HG03139 (cell line): ENCODE measurements around the gene NKIRAS1.
"Not testable (repeated sequence)": the region's sequence is repeated elsewhere in the genome, so short reads cannot be mapped to it uniquely, and the experiment has no call there.

Source experiments
- ATAC-seq: cut with Tn5 transposase; IDR thresholded peaks from one replicate; pipeline ENCODE4 v1.9.1; 2021; ENCODE audit not compliant: unreplicated experiment

NKIRAS1 gene

DNA sequence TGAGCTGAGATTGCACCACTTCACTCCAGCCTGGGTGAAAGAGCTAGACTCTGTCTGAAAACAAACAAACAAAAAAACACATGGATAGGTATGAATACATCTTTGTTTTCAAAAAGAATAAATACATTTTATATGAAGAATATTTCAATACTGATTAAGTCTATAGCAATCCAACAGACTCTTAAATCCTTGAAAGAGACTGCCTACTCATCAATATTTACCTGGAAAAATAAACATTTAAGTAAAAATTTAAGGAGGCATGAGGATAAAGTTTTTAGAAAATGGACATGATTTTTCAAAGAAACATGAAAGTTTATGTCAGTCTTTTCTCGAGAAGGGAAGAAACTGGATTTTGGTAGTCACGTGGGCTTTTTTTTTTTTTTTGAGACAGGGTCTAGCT lies 5.4 kb downstream of the NKIRAS1 start:
- ATAC-seq, result no peak

DNA sequence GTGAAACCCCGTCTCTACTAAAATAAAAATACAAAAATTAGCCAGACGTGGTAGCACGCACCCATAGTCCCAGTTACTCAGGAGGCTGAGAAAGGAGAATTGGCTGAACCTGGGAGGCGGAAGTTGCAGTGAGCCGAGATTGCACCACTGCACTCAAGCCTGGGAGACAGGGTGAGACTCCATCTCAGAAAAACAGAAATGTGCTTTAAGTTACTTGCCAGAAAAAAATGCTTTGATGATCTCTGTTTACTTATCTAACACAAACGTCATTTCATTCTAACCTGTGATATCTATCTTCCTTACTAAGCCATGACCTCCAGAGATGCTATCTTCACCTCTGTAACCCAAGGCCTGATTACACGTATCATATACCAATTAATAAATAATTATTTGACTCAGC lies 7.4 kb downstream of the NKIRAS1 start:
- no peak for ATAC-seq

DNA sequence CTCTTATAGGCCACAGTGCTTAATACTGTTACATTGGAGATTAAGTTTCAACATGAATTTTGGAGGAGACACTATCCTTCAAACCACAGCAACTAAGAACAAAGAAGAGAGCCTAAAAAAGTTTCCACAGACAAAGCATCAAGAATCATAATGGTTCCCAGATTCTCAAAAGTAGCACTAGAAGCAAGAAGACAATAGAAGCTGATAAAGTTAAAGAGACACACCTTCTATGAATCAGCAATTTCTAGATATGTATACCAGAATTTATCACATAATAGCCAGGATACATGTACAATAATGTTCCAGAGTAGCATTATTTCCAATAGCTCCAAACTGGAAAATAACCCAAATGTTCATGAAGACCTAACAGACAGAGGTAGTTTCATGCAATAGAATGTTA lies 12.2 kb downstream of the NKIRAS1 start:
- ATAC-seq, result no peak

DNA sequence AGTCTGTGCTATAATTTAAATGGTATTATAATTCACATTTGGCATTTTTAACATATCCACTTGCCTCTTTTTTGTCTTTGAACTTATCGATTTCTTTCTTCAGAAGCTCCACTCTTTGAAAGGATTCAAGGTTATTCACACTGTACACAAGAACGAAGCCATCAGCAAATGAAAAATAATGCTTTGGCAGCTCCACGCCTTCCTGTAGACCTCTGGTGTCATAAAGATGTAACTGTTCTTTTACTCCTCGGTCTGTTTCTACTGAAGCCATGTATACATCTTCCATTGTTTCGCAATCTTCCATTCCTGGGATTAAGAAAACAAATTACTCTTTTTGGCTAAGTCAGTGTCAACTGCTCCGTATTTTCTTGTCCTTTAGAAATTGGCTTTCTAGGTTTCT lies 16.0 kb downstream of the NKIRAS1 start:
- no peak for ATAC-seq

DNA sequence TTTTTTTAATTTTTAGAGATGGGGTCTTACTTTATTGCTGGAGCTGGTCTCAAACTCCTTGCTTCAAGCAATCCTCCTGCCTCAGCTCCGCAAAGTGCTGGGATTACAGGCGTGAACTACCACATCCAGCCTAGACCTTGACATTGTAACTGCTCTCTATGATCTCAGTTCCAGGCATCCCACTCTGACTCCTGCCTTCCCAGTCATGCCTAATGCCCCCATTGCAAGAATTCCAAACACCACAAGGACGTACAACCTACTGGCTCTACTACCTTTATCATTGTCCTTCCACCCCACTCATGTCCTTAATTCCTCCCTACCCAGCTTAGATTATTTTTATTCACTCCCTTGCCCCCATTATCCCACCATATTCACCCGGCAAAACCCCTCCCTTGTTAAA lies 21.6 kb downstream of the NKIRAS1 start:
- ATAC-seq, result no peak

DNA sequence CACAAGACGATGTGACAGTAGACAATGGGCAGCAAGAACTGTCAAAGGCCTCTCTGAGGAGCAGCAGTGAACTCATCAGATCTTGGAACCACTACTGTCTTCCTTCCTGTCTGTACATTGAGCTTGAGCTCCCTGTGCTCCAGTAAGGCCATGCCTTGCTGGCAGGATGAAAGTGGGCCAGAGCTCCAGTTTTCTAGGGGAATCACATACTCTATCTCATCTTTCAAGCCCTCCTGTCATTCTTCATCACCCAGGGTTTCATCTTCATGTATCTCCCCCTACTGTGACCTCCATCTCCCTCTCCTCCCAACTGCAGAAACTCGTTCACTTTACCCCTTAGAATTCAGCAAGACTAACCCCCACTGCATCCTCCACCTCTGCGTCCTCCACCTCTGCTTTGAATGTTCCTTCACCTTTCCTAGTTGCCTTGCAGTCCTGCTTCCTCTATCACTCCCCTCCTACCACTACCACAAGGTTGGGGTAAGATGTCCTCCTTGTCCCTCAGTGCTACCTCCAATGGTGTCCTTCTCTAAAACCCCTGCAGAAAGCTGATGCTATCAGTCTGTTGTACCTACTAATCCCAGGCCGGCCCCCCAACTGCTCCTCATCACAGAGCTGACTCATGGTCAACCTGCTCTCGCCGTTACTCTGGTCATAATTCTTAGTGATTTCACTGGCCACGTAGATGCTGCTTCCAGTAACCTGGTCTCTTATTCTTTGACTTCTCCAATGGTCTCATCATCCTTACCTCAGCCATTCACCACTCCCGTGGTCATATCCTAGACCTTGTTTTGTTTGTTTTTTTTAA lies 22.3 kb downstream of the NKIRAS1 start:
- ATAC-seq, result no peak

DNA sequence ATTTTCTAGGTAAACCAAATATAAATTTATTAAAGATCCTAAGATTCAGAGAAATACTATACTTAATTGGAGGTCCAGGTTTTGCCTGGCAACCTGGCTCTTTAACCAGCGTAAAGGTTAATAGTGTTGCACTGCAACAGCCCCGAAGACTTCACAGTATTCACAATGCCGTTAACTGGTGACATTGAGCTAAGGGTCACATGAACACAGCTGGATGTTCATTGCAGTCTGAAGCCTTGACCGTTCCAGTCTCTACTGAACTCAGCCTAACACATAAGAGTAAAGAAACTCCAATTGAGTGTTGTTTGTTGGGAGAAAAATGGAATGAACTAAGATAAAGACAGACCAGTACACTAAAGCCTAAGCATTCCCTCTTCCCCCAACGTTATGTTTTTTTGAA lies 26.8 kb downstream of the NKIRAS1 start:
- ATAC-seq, result no peak

DNA sequence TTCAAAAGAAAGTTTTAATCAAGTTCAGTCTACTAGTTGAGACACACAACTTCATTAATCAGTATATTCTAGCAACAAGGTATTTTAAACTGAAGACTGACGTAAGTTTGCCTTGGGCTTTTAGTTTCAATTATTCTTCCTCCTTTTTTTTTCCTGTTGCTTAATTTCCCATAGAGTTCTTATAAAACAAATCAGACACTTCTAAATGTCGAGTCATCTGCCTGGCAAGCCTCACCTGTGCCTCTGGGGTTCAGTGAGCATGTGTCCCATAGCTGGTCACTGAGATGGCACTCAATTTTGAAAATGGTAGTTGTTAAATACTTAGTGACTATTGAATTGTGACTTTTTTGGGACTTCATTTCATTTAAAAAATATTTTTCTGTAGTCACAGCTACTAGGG lies 27.4 kb downstream of the NKIRAS1 start:
- ATAC-seq, result no peak

DNA sequence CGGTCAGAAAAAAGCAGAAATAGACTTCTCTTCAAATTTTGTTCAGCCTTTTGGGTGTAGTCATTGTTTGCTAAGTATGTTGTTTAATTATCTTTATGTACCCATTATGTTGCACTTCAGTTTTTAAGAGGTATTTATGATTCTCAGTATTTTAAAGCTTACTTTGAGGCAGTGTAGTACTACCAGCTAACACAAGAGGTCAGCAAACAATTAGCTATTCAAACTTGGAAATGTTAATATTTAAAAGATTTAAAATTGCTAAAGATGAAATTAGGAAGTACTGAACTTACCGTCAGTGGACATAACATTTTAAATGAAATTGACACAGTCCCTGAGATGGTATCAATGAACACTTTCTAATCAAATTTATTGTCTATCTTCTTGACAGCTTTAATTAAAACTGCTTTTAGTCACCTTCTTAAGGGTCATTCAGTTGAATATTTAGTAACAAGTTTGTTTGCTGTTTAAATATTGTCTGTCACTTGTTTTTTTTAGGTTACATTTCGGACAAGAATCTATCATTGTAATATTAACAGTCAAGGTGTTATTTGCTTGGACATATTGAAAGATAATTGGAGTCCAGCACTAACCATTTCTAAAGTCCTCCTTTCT lies 28.1 kb downstream of the NKIRAS1 start:
- ATAC-seq, result no peak

DNA sequence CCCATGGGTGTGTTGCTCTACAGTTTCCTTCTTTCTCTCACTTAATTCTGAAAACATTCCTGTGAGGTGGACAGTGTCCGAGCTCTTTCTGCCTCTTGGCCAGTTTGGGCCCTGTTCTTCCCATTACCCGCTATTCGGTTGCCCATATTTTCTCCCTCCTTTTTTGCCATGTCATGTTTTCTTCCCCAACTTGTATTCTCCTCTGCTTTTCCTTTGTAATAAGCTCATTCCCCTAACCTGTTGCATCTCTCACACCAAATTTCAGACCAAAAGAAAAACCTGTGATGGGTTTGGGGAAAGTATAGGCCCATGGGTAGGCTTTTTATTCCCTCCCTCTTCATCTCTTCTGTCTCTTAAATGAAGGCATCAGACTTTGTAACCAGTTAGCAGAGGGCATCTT lies 30.5 kb downstream of the NKIRAS1 start:
- no peak for ATAC-seq

DNA sequence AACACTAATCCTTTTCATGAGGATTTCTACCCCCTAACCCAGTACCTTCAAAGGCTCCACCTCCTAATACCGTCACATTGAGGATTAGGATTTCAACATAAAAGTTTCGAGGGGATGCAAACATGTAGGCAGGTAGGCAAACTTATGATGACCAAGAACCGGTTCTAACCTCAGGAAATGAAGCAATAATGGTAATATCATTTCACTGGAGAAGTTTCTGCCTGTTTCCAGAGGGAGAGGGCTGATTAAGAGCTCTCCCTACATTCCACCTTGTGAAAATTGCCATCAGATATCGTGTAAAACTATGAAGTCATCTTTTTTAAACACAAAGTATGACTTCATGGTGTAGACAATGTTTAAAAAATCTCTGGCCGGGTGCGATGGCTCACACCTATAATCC lies 31.6 kb downstream of the NKIRAS1 start:
- ATAC-seq, result no peak

DNA sequence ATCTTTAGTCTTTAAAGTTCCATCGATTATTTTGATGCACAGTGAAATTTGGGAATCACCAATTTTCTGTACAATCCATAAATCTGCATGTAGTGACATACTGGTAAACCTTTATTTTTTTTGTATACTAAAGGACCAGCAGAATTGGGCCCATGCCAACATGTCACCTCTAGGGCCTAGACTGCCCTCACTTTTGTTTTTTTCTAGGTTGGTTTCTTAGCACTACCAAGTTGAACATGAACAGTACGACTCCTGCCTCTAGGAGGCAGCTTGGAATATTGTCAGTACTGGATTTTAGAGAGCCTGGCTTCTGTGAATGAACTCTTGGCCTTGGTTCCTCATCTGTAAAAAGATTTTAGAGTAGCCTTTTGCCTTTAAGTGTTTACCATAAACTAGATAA lies 32.3 kb downstream of the NKIRAS1 start:
- ATAC-seq, result no peak

DNA sequence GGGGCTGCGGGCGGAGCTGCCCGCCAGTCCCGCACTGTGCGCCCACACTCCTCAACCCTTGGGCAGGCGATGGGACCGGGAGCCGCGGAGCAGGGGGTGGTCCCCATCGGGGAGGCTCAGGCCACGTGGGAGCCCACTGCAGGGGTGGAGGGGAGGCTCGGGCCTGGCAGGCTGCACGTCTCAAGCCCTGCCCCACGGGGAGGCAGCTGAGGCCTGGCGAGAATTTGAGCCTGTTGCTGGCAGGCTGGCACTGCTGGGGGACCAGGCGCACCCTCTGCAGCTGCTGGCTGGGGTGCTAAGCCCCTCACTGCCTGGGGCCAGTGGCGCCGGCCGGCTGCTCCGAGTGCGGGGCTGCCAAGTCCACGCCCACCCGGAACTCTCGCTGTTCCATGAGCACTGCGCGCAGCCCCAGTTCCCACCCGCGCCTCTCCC lies 34.3 kb downstream of the NKIRAS1 start:
- no peak for ATAC-seq

DNA sequence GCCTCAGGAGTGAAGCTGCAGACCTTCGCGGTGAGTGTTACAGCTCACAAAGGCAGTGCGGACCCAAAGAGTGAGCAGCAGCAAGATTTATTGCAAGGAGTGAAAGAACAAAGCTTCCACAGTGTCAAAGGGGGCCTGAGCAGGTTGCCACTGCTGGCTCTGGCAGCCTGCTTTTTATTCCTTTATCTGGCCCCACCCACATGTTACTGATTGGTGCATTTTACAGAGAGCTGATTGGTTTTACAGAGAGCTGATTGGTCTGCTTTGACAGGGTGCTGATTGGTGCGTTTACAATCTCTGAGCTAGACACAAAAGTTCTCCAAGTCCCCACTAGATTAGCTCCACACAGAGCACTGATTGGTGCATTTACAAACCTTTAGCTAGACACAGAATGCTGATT lies 34.8 kb downstream of the NKIRAS1 start:
- not testable (repeated sequence) for ATAC-seq

DNA sequence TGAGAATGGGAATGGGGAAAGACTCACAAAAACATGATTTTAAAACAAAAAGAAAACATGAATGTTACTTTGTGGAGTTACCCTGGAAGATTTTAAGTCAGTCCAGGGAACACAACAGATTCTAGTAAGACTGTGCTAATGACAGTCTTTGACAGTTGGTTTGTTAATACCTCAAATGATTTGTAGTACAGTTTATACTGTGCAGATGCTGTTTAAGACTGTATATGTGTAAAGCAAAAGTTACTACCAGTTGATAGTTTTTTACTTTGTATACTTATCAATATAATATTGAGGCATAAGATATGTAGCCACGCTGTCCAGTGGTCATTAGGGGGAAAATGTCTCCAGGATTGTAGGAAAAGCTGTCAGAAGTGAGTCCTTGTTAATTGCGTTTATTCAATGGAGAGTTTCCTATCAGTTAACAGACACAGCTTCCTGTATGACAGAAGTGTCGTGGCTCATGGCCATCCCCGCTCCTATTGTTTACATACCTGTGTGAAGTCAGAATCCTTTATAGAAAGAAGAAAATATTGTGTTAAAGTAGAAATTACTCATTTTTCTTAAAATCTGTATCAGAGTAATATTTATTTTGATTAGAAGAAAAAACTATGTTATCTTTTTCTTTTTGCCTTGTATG lies 36.0 kb downstream of the NKIRAS1 start:
- ATAC-seq, result no peak

DNA sequence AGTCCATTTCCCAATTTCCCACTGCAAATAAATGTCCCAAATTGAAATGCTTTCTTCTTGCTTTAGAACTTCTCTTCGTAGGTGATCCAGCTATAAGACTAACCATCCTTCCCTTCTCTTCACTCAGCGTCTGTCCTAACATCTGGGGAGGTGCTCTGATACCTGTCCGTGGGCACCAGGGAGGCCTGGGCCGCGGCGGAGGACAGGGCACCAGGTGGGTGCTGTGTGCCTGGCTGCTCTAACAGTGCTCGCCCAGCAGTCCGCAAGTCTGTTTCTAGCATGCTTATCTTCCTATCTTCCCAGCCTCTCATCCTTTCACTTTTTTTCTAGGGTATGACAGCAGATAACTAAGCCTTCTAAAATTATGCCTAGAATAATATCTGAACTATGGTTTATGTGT lies 37.3 kb downstream of the NKIRAS1 start:
- ATAC-seq, result no peak

DNA sequence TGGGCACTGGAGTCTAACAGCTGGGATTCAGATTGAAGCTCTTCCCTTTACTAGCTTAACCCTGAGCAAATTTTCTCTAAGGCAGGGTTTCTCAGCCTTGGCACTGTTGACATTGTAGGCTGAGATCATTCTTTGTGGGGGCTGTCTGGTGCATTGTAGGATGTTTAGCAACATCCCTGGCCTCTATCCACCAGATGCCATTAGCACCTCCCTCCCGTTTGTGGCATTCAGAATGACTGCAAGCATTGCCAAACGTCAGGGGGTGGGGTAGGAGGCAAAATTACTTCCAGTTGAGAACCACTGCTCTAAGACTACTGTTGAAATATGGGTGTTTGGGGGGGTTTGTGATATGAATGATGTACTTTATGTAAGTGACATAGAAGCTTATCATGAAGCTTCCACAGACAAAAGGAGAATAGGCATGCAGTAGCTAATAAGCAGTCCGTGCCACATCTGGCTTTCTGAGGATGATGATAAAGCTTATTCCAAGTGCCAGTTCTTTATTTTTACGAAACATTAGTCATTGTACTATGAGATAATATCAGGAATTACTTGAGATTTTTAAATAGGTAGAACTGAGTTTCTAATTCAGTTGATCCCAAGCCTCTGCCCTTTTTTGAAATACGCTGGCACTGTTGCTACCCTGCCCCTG lies 39.3 kb downstream of the NKIRAS1 start:
- ATAC-seq, result no peak

DNA sequence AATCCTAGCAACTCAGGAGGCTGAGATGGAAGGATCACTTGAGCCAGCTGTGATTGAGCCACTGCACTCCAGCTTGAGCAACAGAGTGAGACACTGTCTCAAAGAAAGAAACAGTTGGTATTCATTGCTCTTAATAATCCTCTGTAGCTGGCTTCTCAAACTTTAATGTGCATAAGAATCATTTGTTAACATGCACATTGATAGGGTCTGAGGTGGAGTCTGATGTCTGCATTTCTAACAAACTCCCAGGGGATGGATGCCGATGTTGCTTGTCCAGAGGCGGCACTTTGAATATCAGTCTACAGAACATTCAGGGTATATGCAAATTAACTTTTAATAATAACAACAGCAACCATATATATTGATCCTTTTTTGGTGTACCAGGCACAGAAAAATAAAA lies 39.9 kb downstream of the NKIRAS1 start:
- no peak for ATAC-seq

DNA sequence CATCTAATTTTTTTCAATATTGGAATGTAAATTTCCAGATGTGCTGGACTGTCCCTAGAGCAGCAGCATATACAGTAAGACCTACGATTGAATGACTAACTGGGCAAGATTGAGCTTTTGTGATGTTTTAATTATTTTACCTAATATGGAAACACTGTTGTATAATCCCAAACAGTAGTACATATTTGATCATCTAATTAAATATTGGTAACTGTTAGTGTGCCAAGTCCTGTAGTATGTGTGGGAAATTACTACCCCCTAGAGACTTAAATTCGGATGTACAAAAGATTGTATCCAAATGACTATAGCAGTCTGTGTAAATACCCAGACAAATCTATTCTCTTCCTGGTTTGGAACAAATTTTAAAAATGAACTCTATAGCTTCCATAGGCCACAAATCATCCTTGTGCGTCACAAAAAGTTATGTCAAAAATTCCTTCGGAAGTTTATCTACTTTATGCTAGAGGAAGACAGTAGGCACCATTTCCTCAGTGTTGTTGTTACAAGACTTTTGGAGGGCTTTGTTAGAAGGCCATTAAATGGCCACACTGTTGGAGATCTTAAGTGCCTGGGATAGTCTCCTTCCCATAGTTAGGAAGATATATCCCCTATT lies 41.6 kb downstream of the NKIRAS1 start:
- no peak for ATAC-seq

DNA sequence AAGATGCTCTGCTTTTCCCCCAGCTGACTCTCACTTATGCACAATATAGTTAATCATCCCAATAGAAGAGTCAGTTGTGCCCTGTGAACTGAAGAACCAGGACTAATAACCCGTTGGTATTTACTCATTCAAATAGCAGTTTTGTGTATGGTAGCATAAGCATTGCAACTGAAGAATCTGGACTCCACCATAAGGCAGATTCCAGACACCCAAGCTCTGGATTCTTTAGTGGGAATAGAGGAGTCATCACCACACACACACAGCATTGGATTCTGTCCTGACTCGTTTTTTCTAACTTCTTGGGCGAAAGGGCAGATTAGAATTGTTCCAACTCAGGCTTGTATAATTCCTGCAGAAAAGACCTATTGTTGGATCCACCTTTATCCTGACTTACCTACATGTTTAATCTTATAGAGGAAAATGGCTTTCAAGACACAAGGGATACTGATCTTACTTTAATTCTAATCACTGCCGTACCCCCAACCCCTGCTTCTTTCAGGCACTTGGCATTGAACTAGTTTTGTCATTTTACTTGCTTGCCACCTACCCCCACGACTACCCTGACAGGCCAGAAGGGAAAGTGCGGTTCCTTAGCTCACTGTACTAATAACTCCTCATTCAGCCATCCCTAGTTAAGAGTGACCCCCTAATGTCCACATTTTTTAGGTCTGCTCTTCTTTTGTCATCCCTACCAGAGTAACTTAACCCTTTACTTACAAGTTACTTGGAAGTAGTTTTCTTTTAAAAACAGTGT lies 42.3 kb downstream of the NKIRAS1 start:
- ATAC-seq, result no peak

DNA sequence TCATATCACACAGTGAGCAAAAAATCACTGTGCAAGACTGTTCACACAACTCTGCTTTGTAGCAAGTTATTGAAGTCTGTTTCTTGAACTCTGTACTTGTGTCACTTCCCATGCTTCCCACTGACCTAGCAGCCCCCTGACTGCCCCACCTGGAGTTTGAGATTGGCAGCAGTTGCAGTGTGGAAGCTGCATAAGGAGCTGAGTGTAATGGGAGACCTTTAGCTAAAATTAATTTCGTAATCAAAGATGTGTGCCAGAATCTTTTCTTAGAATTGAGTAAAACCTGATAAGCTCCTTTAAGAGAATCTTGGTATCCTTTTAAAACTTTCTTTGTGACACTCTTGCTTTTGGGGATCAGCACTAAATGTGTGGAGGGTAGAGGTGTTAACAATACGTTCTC lies 42.8 kb downstream of the NKIRAS1 start:
- ATAC-seq, result no peak
